WERI-Rb-1 (cell line): ENCODE data around the gene PCYT2.
"Not testable (repeated sequence)": the region's sequence is repeated elsewhere in the genome, so short reads cannot be mapped to it uniquely, and the experiment has no call there.

Source experiments
- DNase-seq: peaks from one replicate; pipeline ENCODE4 v3.0.0-alpha.2; 2020
- H3K27ac ChIP-seq: fragments of 250-450 bp; sonication (Bioruptor Pico); 2 replicates; pipeline ENCODE4 v1.5.1; 2020; ENCODE audit warnings: mild to moderate bottlenecking, moderate library complexity
- H3K27me3 ChIP-seq: fragments of 250-450 bp; sonication (Bioruptor Pico); 2 replicates; pipeline ENCODE4 v1.5.1; 2021; ENCODE audit warnings: mild to moderate bottlenecking, low read depth, moderate library complexity; ENCODE audit not compliant: insufficient read depth, severe bottlenecking
- H3K36me3 ChIP-seq: fragments of 250-450 bp; sonication (Bioruptor Pico); 2 replicates; pipeline ENCODE4 v1.5.1; 2020; ENCODE audit warnings: mild to moderate bottlenecking, moderate library complexity
- H3K4me3 ChIP-seq: 2 replicates; pipeline ENCODE4 v1.5.1; 2011; ENCODE audit warnings: low read depth, mild to moderate bottlenecking, control low read depth, low read length
- H3K9me3 ChIP-seq: fragments of 250-450 bp; sonication (Bioruptor Pico); 2 replicates; pipeline ENCODE4 v1.5.1; 2021; ENCODE audit warnings: mild to moderate bottlenecking, moderate library complexity; ENCODE audit not compliant: severe bottlenecking
- TF ChIP-seq, protein P1 (sequence below): IDR thresholded peaks from 2 replicates; pipeline ENCODE4 v1.5.1; 2011; ENCODE audit warnings: low read depth, mild to moderate bottlenecking, control low read depth, inconsistent platforms, low read length

The PCYT2 gene

DNA sequence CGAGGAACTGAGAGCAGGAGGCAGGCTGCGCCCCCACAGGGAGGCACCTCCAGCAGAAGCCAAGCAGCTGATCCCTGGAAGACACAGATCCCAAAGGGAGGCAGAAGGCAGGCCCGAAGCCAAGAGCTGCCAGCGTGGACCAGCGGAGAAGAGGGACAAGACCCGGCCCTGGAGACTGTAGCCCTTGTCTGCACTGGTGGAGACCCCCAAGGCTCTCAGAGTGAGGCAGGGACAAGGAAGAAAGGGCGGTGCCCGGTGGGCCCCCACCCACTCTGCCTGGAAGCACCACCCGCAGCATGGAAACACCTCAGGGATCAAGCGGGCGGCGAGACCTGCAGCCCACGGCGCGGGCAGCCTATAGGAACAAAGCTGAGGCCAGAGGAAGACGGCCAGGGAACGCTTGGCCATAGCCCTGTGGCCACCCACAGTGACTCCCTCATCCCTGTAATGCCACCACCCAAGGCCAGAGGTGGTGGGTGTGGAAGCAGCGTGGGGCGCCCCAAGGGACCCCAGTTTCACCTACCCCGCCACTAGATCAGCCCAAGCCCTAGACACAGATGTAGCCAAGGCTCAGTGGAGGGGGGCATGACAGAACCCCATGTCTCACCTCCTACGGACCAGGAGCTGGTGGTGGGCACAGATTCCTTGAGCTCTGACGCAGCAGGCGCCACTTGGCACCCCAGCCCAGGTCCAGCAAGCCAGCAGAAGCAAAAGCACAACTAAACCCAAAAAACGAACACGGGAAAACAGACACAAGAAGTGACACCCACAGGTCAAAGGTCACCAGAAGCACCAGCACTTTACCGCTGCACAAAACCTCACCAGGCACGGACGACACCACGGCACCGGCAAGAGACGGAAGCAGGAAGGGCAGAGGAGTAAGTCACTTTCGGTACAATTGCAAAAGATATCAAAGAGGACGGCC lies 9.7 kb upstream of the PCYT2 start:
- no peak overlapping the region for H3K4me3 ChIP-seq
- TF ChIP-seq, protein P1, sequence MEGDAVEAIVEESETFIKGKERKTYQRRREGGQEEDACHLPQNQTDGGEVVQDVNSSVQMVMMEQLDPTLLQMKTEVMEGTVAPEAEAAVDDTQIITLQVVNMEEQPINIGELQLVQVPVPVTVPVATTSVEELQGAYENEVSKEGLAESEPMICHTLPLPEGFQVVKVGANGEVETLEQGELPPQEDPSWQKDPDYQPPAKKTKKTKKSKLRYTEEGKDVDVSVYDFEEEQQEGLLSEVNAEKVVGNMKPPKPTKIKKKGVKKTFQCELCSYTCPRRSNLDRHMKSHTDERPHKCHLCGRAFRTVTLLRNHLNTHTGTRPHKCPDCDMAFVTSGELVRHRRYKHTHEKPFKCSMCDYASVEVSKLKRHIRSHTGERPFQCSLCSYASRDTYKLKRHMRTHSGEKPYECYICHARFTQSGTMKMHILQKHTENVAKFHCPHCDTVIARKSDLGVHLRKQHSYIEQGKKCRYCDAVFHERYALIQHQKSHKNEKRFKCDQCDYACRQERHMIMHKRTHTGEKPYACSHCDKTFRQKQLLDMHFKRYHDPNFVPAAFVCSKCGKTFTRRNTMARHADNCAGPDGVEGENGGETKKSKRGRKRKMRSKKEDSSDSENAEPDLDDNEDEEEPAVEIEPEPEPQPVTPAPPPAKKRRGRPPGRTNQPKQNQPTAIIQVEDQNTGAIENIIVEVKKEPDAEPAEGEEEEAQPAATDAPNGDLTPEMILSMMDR: no peak
- H3K36me3 ChIP-seq: peaks cover 44% of the 10 kb centered on the region
- H3K27me3 ChIP-seq: no peaks in the 10 kb centered on the region
- DNase-seq: no peak
- H3K27ac ChIP-seq: no peak overlapping the region
- H3K9me3 ChIP-seq: no peaks in the 10 kb centered on the region

DNA sequence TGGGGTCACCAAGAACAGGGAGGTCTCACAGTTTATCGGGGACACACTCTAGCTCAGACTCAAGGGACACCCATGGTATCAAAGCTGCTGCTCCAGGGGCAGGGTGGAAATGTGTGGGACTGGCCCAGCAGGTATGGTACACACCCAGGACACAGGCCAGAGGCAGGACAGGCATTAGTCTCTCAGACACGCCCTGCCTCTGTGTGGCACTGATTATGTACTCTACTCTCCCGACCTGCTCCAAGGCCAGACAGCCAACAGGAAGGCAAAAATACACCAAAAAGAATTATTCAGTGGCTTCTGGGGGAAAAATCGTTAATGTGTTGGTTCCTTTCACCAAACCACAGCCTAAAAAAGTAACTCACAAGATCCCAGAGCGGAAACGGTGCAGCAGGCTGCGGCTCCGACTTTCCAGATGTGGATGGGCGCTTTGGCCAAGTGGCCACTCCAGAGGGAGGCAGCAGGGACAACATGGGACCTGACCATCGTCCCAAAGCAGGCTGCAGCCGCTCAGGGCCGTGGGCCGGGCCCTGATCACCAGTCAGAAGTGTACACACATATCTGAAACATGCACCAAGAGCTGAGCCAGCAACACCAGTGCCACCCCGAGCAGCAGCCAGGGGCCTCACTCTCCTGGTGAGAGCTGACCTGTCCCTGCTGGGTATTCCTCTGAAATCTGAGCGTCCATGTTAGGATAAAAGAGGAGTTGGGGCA lies 7.8 kb upstream of the PCYT2 start:
- H3K36me3 ChIP-seq: peaks cover 63% of the 10 kb centered on the region
- DNase-seq: no peak
- TF ChIP-seq, protein P1: no peak
- no peaks in the 10 kb centered on the region for H3K9me3 ChIP-seq
- no peak overlapping the region for H3K27ac ChIP-seq
- no peak overlapping the region for H3K4me3 ChIP-seq
- H3K27me3 ChIP-seq: no peaks in the 10 kb centered on the region

DNA sequence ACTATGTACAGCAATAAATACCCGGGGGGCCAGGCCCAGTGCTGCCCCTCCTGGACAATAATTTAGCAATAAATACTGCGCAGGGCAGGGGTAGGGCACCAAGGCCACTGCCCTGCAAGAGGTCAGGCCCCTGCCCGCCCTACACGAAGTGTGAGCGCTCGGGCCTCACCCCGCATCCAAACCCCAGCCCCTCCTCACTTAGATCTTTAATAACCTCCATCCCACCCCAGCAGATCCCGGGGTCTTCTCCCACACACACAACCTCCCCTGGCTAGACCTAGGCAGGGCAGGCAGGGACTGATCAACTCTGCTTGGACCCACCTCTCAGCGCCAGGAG lies 7.1 kb upstream of the PCYT2 start:
- H3K9me3 ChIP-seq, H3K27ac ChIP-seq, DNase-seq, H3K27me3 ChIP-seq: not testable (repeated sequence)
- Histone ChIP-seq H3K36me3 (peaks cover 70% of the 10 kb centered on the region), H3K4me3 (peak overlapping the region; percentile 55; the same call in 1 of the 2 replicates)

DNA sequence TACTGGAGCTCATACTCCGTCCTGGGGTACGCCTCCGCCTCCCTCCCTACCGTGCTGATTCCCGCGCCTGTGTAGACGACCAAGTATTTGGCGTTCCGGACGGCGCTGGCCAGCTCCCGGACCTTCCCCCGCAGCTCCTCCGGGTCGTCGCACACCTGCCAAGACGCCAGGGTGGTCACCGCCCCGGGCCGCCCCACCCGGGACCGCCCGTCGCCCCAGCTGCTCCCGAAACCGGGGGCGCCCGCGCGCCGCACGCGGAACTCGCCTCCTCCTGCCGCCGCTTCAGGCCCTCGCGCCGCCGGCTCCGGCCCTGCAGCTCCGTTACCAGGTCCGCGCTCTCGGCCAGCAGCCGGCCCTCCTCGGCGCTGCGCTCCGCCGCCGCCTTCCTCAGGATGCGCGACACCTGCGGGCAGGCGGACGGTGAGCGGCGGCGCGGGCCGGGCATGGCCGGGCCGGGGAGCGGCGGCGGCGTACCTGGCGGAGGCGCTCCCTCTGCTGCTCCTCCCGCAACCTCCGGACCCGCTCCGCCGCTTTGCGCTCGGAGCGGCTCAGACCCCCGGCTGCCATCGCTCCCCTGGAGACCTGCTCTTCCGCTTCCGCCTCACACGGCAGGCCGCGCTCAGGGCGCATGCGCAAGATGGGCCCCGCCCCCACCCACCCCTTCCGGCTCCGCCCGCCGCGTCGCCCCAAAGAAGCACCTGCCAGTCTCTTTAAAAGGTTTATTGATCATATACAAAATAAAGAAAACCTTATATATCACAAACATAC lies 6.5 kb upstream of the PCYT2 start, which contains the start of gene SIRT7:
TSS of gene SIRT7 (minus strand) at position 612 of the 768 bp plus-strand sequence. CDS start at position 567, 45 bp downstream.
- peak; percentile 85 for DNase-seq
- H3K36me3 ChIP-seq: peaks cover 73% of the 10 kb centered on the region
- H3K27ac ChIP-seq: peak within 1 kb of the TSS; percentile 15; the same call in 1 of the 2 replicates
- peak within 1 kb of the TSS; percentile 55 for H3K4me3 ChIP-seq
- TF ChIP-seq, protein P1: no peak
- H3K27me3 ChIP-seq: no peaks in the 10 kb centered on the region
- no peaks in the 10 kb centered on the region for H3K9me3 ChIP-seq

DNA sequence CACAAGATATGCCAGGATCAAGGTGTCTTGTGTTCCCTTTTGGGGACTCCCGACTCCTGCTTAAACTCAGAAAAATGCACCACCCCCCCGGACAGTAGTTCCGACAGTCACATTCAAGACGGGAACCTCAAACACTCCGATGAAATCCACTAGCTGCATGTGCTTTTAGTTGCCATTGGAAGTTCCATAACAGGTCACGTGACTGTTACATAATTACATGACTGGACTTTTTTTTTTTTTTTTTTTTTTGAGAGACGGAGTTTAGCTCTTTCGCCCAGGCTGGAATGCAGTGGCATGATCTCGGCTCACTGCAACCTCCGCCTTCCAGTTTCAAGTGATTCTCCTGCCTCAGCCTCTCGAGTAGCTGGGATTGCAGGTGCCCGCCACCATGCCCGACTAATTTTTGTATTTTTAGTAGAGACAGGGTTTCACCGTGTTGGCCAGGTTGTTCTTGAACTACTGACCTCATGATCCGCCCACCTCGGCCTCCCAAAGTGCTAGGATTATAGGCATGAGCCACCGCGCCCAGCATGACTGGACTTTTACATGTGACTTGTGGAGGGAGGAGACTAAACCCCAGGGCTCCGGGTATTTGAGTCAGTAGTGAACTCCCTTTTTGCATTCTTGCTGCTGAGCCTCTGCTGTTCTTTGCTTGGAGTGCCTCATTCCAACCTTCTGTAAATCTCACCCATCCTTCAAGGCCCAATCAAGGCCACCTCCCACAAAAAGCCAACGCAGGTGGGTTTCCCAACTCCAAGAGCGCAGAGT lies 5.2 kb upstream of the PCYT2 start:
- H3K36me3 ChIP-seq: peaks cover 73% of the 10 kb centered on the region
- DNase-seq: no peak
- no peaks in the 10 kb centered on the region for H3K27me3 ChIP-seq
- TF ChIP-seq, protein P1: no peak
- H3K4me3 ChIP-seq: no peak overlapping the region
- no peak overlapping the region for H3K27ac ChIP-seq
- H3K9me3 ChIP-seq: no peaks in the 10 kb centered on the region
